Esophagus muscularis mucosa (tissue), 3 donors: Measurements from ENCODE around the gene ANKRD44.

ENCODE experiments used
- CTCF ChIP-seq, 3 experiments: fragments of 200-600 bp in 2 of 3; fragments of 450-650 bp in 1 of 3; sonication (generic) in 2 of 3; IDR thresholded peaks; one replicate each; pipeline ENCODE4 v1.5.1; 2017 to 2019; ENCODE audit warnings: antibody characterized with exemption in 3 of 3, mild to moderate bottlenecking in 2 of 3, moderate library complexity in 1 of 3
- POLR2A ChIP-seq: fragments of 450-650 bp; IDR thresholded peaks from one replicate; pipeline ENCODE4 v1.6.1; 2017; ENCODE audit warnings: antibody characterized with exemption, moderate library complexity, mild to moderate bottlenecking, low read depth

- TF ChIP-seq CTCF (IDR thresholded peaks at IDR 0.05) (no peak), POLR2A (no peak)
These were observed 172.1 kb downstream of the ANKRD44 start for GRCh38 chr2:197138506-197138905.
